GM18873 (cell line): Measurements from ENCODE around the gene PDIA2.
"Not testable (repeated sequence)": the region's sequence is repeated elsewhere in the genome, so short reads cannot be mapped to it uniquely, and the experiment has no call there.

Source experiments
- ATAC-seq: cut with Tn5 transposase; IDR thresholded peaks from one replicate; pipeline ENCODE4 v1.9.1; 2021; ENCODE audit warnings: mild to moderate bottlenecking, moderate library complexity, moderate number of reproducible peaks; ENCODE audit not compliant: unreplicated experiment, low FRiP score

PDIA2 gene

DNA sequence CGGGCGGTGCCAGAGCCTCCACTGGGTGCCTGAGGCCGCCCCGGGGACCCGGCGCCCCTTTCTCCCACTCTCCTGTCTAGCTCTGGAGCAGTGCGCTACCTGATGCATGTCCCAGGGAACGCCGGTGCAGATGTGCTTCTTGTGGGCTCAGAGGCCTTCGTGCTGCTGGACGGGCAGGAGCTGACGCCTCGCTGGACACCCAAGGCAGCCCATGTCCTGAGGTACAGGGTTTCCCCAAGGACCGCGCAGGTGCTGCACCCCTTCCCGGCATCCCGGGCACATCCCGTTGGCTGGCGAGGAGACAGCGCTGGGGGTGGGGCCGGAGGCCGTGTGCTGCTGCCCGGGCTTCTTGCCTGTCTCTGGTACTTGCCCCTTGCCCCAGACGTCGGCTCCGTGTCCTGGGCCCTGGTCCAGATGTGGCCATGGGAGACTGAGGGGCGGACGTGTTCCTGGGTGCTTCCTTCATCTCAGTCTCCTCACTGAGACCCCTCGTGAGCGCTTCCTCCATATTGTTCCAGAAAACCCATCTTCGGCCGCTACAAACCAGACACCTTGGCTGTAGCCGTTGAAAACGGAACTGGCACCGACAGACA, 19.7 kb upstream of the PDIA2 start:
- ATAC-seq, result no peak

DNA sequence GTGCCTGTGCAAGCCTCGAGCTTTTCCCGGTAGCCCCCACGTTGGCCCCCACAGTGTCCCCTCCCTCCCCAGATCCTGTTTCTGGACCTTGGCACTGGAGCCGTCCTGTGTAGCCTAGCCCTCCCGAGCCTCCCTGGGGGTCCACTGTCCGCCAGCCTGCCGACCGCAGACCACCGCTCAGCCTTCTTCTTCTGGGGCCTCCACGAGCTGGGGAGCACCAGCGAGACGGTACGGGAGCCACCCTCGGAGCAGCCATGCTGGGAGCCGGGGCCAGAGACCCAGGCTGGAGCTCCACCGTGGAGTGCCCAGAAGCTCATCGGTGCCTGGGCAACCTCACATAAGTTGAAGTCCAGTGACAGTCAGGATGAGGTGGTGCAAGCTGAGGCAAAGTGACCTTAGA, 19.0 kb upstream of the PDIA2 start:
- ATAC-seq, result no peak

DNA sequence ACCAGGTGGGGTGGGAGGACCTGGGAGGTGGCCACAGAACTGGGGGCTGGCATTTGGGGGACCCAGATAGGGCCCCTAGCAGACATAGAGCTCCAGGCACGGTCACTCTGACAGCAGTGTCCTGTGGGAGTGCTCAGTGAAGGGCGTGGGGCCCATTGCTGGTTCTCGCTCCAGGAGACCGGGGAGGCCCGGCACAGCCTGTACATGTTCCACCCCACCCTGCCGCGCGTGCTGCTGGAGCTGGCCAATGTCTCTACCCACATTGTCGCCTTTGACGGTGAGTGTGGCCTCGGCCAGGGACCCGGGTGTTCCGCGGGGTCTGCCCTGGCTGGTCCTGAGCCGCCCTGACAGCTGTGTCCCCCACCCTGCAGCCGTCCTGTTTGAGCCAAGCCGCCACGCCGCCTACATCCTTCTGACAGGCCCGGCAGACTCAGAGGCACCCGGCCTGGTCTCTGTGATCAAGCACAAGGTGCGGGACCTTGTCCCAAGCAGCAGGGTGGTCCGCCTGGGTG, 18.5 kb upstream of the PDIA2 start:
- no peak for ATAC-seq

DNA sequence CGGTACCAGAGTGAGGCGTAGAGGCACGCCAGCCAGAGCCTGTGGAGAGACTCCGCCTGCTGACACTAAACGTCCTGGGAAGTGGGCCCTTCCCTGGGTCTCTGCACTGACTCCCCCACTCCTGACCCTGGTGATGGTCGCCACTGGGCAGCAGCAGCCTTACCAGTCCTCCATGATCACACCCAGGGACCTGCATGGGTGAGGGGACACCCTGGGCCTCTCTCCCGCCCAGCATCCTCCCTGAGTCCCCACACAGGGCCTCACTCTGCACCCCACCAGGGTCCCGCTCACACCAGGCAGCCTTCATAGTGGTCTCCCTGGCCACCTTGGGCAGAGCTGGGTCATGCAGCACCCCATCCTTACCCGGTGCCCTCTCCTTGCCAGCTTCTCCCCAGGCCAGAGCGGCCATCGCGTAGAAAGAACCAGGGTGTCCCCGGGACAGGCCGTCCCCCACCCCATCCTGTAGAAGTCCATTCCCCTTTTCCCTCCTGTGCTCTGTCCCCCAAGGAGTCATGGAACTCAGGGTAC, 17.9 kb upstream of the PDIA2 start:
- ATAC-seq, result no peak

DNA sequence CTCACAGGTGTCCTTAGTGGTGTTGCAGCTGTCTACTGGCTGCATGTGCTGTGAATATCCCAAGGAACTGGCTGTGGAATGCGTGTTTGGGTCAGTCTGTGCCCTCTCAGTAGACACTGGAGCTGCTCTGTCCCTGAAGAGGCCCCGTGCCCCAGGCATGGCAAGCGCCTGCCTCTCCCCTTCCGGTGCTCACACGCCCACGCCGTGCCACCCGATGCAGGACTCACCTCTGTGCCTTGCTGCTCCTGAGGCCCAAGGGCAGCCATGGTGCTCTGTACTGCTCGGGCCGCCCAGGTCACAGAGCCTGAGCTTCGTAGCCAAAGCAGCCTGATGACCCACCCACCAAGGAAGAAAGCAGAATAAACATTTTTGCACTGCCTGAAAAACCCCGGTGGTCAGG, 17.3 kb upstream of the PDIA2 start:
- no peak for ATAC-seq

DNA sequence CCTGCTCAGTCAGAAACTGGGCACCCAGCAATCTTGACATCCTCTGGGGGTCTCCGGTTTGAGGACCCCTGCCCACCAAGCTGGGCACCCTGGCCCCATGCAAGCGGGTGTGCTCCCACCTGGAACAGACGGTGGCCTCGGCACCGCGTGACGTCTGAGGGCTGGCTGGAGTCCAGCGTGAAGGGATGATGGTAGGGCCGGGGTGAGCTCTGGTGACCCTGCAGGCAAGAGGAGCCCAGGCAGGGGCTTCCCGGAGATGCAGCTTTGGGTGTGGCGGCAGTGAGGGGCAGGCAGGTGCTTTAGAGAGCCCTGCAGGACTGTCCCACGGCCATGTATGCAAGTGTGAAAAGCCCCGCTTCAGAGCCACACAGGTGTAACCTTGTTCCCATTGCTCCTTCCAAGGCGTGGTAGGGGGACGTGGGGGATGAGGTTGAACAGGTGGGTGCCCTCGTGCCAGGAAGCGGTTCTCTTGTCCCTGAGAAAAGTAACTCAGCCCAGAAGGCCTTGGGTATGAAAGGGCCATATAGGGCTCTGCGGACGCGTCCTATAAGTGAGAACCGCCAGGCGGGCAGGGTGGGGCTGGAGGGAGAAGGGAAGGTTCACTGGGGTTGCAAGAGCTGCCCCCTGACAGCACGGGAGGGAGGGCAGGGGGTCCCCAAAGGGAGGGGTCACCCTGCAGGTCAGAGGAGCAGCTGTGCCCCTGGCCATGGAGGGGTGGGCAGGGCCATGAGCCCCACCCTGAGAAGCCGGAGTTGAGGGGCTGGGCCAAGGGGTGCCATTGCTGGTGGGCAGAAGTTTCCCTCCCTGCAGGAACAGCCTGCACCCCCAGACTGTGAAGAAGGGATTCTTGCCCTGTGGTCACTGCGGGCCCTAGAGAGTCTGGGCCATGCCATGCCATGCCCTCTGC, 16.5 kb upstream of the PDIA2 start:
- no peak for ATAC-seq

DNA sequence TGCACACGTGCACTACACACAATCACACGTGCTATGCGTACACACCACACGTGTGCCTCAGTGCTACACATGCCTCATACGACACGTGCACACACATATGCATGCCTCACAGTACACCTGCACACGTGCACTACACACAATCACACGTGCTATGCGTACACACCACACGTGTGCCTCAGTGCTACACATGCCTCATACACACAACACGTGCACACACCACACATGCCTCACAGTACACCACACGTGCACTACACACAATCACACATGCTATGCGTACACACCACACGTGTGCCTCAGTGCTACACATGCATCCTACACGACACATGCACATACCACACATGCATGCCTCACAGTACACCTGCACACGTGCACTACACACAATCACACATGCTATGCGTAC, 15.4 kb upstream of the PDIA2 start:
- not testable (repeated sequence) for ATAC-seq

DNA sequence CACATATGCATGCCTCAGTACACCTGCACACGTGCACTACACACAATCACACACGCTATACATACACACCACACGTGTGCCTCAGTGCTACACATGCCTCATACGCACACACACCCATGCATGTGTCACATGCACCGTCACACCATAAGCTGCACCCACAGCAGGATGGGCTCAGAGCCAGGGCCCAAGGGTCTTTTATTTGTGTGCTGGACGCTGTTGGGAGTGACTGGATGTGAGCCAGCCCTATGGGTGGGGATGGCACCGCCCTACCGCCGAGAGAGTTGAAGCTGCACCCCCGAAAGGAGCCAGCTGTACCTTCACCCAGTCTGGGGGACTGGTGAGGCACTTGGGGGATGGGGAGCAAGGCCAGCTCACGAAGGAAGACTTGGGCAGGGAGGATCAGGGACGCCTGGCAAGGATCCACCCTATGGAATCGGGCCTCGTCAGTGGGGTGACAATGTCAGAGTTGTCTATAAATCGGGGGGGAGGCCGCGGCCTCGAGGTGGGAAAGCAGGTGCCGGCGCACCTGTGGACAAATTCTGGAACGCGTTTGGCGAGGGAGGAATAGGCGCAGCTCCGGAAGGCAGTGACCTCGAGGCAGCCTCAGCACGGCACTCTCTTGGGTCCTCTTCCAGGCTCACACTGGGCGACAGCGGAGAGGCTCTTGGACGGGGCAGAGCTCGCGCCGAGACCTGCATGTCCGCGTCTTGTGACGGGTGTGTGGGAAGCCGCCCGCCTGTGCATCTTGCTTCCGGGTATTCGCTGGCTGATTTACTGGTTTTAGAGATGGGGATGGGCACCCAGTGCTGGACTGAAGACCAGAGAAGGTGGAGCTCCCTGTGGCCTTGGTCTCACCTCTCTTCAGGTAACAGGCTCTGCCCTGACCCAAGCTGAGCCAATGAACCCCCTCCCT, 14.6 kb upstream of the PDIA2 start:
- ATAC-seq, result no peak

DNA sequence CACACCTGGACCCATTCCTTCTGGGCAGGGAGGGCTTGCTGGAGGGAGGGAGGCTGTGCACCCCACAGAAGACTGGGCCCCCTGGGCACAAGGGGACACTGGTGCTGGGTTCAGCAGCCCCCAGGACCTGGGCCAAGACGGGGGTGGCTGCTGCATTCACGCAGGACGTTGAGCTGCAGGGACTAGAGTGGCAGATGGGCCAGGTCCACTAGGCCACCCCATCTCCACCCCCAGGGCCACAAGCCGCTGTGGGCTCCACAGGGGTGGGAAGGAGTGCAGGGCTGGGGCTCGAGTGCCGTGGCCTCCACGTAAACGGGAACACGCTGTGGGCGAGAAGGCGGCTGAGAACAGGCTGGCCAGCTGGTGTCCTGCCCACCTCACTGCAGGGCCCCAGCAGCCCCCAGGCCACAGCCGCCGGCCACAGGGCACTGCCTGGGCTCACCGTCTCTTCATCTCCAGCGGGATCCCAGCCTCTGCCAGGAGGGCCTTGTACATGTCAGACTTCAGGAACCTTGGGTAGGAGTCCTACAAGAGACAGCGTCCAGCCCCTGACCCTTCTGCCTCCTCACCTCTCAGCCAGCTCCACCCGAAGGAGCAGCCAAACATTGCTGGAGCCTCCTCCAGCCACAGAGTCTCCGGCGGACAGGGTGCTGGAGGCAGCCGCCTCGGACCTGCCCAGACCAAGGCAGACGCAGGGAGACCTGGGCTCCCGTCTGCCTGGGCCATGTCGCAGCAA, 13.7 kb upstream of the PDIA2 start:
- no peak for ATAC-seq

DNA sequence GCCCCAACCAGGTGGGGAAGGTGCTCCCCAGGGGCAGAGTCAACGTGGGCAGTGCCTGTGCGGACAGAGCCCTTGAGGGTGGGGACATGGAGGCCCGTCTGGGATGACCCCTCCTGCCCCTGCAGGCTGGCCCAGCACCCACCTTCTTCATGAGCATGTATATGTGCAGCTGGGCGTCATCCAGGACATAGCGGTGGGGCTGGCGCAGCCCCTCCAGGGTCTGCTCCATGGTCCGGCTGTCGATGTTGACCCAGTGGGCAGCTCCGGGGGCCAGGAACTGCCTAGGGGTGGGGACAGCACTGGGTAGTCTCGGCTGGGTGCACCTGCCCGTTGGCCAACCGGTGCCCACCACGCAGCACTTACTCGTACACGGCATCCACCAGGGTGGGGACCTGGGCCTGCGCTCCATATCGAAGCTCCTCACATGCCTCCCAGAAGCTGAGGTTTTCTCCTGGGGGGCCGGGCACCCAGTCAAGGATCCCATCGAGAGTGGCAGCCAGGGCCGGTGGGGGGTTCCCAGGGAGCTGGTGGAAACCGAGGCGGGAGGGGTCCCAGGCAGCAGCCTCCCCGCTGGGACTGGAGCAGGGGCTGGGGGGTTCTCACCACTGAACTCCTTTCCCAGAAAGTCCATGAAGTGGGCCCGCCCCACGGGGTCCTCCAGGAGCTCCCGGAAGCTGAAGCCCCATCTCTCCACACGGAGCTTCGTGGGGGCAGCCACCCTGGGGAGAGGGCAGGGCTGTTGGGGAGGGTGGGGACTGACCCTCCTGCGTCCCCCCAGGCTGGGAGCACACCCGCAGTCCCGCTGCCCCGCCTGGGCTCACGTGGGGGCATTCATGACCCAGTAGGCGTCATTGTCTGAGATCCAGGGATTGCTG, 12.3 kb upstream of the PDIA2 start:
- ATAC-seq, result no peak

DNA sequence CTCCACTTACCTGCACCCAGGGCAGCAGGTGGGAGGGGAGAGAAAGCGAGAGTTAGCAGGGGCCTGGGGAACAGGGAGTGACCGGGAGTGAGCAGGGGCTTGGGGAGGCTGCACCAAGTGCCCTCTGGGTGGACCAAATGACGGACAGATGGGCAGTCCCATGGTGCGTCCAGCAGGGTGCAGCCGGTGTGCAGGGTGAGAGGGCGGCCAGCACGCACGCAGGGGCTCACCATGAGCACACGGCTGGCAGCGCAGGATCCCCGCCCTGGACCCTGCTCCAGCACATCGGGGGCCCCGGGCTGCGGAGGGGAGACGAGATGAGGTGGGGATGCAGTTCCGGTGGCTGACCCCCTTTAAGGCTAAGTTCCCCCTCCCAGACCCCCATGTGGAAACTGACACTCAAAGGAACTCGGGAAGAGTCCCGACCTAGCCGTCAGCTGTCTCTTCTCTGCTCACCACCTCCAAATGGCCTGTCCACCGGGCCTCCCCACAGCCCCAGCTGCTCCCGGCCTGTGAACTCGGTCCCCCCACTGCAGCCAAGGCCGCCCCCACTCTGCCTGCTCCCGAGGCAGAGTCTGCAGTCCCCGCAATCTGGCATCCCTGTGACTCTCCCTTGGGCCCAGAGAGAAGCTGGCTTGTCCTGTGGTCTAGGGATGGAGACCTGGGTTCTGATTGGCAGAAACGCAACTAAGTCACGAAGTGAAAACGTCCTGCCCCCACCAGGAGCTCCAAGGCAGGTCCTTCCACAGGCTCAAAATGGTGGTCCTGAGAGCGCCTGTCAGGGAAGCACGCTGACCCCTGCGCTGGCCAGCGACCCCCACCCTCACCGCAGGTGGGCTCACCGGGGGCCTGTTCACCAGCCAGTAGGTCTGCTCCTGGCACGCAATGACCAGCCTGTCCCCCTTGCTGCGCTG, 10.1 kb upstream of the PDIA2 start:
- no peak for ATAC-seq

DNA sequence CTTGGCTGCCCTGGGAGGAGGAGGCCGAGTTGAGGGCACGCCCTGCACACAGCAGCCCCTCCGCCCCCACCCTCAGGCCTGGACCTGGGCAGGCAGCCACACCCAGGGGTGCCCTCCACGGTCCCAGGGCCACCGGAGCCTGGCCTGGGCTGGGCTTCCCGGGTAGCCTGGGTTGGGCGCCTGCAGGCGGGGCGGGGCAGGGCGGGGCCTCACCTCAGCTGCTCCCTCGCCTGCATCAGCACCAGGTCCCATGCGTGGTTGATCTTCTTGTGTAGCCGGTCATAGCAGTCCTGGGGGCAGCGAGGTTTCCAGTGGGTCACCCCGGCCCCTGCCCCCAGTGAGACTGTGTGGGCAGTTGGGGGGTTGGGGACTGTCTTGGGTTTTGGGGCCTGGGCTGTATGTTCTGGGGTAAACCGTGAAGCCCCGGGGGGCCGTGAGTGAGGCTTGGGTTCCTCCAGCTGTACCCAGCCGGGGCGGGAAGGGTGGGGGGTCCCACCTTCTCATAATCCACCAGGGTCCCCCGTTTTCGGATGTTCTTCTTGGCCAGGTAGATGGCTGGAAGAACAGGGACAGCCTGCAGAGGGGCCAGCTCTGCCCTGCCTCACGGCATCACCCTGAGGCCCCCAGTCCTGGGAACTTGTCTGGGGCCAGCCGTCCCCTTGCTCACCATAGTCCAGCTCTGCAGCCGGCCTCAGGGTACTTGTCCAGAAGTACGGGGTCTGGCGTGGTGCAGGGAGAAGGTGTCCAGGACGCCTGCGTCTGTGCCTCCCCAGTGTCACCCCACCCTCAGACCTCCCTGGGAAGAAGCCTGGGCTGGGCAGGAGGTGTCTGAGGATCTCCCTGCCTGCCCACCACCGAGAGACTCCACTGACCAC, 9.2 kb upstream of the PDIA2 start:
- no peak for ATAC-seq

DNA sequence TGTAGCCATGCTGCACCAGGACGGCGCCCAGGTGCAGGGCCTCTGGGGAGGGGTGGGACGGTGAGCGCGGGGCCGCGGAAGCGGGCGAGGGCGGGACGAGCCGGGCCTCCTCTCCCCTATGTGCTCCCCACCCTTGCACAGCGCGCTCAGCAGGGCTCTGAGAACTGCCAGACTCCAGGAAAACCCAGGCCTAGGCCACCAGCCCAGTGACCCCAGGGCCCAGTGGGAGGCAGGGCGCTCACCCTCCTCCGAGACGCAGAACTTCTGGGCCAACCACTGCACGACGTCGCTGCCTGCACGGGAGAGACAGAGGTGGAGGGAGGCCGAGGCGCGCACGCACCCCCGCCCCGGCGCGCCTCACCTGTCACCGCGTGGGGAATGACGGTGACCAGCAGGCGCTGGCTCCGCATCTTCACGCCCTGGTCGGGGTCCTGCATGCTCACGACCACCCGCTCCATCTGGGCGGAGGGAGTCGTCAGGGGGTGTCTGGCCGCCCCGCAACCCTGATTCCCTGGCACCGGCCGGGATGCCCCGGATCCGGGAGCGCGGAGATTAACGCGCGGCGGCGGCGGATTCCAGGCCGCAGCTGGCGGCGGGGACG, 7.8 kb upstream of the PDIA2 start:
- ATAC-seq, result no peak

DNA sequence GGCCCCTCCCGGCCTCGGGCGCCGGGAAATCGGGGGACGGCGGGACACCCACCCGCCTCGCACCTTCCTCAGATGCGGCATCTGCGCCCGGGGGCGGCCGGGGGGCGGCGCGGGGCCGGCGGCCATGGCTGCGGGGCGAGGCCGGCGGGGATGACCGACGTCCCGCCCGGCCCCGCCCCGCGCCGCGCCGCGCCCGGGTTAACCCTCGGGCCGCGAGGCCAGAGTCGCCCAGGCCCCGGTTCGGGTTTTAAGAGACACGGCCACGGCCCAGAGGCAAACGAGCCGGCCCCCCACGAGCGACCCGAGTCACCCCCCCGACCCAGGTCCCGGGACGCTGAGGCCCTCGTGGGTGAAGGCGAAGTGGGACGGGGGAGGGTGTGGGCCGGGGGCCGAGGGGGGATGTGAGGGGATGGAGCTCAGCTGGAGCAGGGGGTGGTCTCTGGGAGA, 7.2 kb upstream of the PDIA2 start, which contains the start of gene RGS11:
Gene RGS11 (minus strand): TSS at position 159 of the 447 bp plus-strand sequence. CDS start 33 bp downstream, at position 126.
- no peak for ATAC-seq

DNA sequence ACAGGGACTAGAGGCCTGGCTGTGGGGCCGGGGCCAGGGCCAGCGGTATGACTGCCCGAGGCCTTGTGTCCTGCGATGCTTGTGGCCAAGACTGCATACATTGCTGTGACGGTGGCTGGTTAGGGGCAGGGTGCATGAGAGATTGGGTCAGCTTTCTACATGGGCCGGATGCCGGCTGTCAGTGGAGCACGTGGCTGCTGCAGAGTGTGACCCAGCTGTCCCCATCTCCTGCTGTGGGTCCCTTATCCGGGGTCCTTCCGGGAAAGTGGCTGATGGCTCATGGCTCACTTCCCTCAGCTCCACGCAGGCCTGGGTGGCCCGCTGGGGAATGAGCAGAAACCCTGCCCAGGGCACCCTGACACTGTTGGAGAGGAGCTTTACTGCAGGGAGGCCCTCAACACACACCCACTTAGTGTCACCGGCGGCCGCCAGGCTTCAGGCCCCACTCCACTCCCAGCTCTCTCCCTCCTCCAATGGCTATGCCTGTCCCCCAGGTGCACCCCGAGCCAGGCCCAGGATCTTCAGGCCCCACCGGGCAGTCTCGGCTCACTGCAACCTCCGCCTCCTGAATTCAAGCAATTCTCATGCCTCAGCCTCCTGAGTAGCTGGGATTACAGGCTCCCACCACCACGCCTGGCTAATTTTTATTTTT, 6.4 kb upstream of the PDIA2 start:
- ATAC-seq, result no peak

DNA sequence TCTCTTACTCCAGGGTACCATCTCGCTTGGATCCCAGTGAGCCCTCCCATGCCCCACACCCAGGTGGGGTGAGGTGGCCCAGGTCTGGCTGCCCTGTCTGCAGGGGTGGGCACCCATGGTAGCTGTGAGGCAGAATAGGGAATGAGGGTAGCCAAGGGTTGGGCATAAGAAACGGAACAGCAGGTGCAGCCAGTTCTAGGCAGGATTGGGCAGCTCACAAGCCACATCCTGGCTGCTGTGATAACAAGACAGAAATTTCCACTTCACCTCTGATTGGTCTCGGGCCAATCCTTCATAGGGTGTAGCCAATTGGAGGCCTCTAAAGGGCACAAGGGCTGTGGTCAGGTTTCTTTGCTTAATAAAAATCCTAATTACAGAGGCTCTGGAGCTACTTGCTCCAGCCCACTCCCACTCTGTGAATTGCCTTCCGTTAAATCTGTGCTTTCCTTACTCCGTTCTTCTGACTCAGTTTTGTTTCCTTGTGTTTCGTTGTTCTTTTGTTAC, 4.0 kb upstream of the PDIA2 start:
- ATAC-seq, result no peak
